Muscle of leg (tissue), 11 donors: Measurements from ENCODE around the gene MAST4. TPM values are rescaled to one million over a fixed set of nuclear protein-coding genes. Genes with fewer than 3 reads are reported as not detected.
A peak's percentile ranks its signal among the peaks of the same experiment; 100 is the strongest.

Experiments
- DNase-seq: peaks from one replicate; pipeline ENCODE4 v3.0.0; 2013
- H3K27ac ChIP-seq: one replicate; pipeline ENCODE4 v1.5.1; 2013; ENCODE audit warnings: mild to moderate bottlenecking, low read length, control low read depth
- H3K27me3 ChIP-seq: one replicate; pipeline ENCODE4 v1.6.1; 2013; ENCODE audit warnings: low read length; ENCODE audit not compliant: control insufficient read depth, insufficient read depth
- H3K36me3 ChIP-seq: one replicate; pipeline ENCODE4 v1.6.1; 2013; ENCODE audit warnings: low read length; ENCODE audit not compliant: control insufficient read depth, insufficient read depth
- H3K4me1 ChIP-seq: one replicate; pipeline ENCODE4 v1.6.1; 2013; ENCODE audit warnings: low read length; ENCODE audit not compliant: control insufficient read depth, insufficient read depth
- H3K4me3 ChIP-seq: one replicate; pipeline ENCODE4 v1.5.1; 2013; ENCODE audit warnings: low read length, control low read depth
- H3K9me3 ChIP-seq: replicated peaks from 2 replicates; pipeline ENCODE4 v1.6.1; 2013; ENCODE audit warnings: low read depth, low read length; ENCODE audit not compliant: control insufficient read depth
- WGBS: methylation state at CpG from one replicate; pipeline ENCODE4 v1.1.5; 2013; ENCODE audit warnings: missing lambda C conversion rate; ENCODE audit not compliant: insufficient coverage; 5-methylcytosine and 5-hydroxymethylcytosine counted together
- polyA plus RNA-seq, 8 donors: library from polyadenylated mRNA; unstranded; fragments of 120-200 nt; gene quantifications; one replicate each; pipeline versions ENCODE4 v1.2.1 to v1.2.3, GENCODE V29; 2013; ENCODE audit warnings: inconsistent platforms in 1 of 8, low replicate concordance in 1 of 8; ENCODE audit not compliant: insufficient read length in 8 of 8, insufficient read depth in 1 of 8
- total RNA-seq: library from RNA; stranded (reverse); fragments of 120-200 nt; gene quantifications from one replicate; pipeline ENCODE4 v1.2.4, GENCODE V29; 2013

Gene MAST4
- total and polyA plus RNA-seq, 9 donors = 7.3 to 15.4 (median 10.9) TPM

DNA sequence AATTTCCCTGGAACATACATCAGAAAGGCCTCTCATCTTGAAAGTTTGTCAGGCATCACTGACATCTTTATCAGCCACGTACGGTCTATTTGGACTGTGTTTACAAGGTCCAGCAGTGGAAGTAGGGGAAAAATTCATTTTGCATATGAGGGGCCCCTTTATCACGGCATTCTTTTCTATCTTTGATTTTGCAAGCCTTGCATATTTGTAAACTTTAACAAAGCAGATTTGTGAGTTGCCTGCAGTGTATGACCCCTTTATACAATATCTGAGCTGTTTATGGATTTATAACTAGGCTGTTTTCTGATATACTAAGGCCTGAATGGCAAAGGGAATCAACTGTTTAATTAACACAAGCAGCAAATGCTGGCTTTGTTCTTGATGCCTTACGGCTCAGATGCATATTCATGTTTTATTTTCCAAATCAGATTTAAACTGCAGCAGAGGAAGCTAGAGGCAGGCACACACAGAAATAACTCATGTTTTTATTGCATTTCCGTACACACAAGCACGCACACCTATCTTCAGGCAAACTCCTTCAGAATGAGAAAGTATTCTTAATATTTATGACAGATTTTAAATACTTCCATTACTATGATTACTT lies 539.3 kb downstream of the MAST4 start:
- Histone ChIP-seq H3K27ac (no peak overlapping the region), H3K36me3 (peaks cover 13% of the 10 kb centered on the region), H3K4me3 (no peak overlapping the region), H3K27me3 (no peaks in the 10 kb centered on the region), H3K9me3 (no peaks in the 10 kb centered on the region), H3K4me1 (no peaks in the 10 kb centered on the region)
- DNase-seq = no peak
- WGBS = 83% methylated on average over 1 of the region's 6 CpGs

DNA sequence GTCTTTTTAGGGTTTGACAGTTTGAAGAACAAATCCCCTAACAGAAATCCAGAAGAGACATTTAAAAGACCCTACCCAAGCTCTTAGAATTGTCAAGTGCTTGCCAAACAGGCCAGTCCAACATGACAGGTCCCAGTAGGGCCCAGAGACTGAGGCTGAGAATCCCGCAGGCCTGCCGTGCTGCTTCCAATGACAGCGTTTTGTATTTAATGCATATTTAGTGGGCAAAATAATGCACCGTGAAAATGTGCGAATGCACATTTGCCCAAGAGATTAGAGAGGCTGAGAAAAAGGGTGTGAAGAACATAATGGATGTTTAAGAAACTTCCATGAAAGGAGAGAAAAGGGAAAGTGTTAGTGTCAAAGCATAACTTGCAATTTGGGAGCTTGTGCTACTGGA lies 542.8 kb downstream of the MAST4 start:
- no peaks in the 10 kb centered on the region for H3K27me3 ChIP-seq
- no peaks in the 10 kb centered on the region for H3K4me1 ChIP-seq
- H3K4me3 ChIP-seq = no peak overlapping the region
- no peak overlapping the region for H3K27ac ChIP-seq
- DNase-seq = no peak
- peaks cover 28% of the 10 kb centered on the region for H3K36me3 ChIP-seq
- 74% methylated on average over 5 of the region's 5 CpGs for WGBS
- no peaks in the 10 kb centered on the region for H3K9me3 ChIP-seq

DNA sequence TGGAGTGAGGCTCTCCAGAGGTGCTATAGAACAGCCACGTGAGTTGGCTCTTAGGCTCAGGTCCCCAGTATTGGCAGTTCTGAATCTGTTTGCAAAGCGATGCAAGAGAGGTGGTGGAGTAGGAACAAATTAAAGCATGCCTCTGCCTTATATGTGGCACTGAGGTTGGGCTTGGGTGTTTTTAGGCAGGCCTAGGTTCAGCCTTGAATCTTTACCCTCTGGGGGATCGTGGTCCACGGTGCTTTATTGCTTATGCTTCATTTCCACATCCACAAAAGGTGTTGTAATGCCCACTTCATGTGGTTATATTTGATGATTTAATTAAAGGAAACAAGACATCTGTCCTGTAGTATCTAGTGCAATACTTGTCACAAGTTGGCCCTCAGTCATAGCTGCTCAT lies 544.2 kb downstream of the MAST4 start:
- Histone ChIP-seq H3K4me1 (no peaks in the 10 kb centered on the region), H3K4me3 (no peak overlapping the region), H3K27ac (no peak overlapping the region), H3K9me3 (no peaks in the 10 kb centered on the region), H3K27me3 (no peaks in the 10 kb centered on the region), H3K36me3 (peaks cover 39% of the 10 kb centered on the region)
- 94% methylated on average over 2 of the region's 4 CpGs for WGBS
- no peak for DNase-seq

DNA sequence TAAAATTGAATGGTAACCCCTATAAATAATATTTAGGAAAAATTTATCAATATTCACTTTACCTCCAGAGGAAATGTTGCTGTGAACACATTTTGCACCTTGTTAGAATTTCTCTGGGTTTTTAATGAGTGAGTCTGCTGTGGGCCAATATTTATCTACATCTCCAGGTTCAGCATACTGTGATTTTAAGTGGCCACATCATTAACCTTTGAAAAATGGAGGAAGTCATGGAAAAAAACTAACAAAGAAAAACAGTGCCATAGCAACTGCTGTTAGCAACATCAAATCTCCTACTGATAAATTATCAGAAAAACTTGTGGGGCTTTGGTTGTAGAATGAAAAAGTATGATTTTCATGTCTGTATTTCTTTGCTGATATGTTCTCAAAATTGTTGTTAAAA lies 545.5 kb downstream of the MAST4 start:
- DNase-seq = no peak
- no peak overlapping the region for H3K4me3 ChIP-seq
- no peaks in the 10 kb centered on the region for H3K27me3 ChIP-seq
- peaks cover 39% of the 10 kb centered on the region for H3K36me3 ChIP-seq
- H3K27ac ChIP-seq = no peak overlapping the region
- H3K4me1 ChIP-seq = no peaks in the 10 kb centered on the region
- H3K9me3 ChIP-seq = no peaks in the 10 kb centered on the region

DNA sequence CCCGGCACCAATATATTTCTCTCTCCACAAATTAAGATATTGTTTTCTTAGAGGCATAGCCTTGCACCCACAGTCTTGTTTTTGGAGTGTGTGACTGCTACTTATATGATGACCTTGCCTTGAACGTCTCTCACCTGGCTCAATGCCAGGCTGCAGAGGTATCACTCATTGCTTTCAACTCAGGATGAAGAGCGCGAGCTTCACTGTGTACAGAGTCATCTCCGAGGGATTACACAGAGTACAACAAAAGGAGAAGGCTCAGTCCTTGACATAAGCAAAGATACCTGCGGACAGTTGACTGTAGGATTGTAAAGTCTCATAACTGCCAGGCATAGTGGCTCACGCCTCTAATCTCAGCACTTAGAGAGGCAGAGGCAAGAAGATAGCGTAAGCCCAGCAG lies 546.6 kb downstream of the MAST4 start:
- no peak overlapping the region for H3K27ac ChIP-seq
- 74% methylated on average over 5 of the region's 8 CpGs for WGBS
- no peaks in the 10 kb centered on the region for H3K9me3 ChIP-seq
- no peak for DNase-seq
- H3K27me3 ChIP-seq = no peaks in the 10 kb centered on the region
- H3K4me1 ChIP-seq = no peaks in the 10 kb centered on the region
- H3K4me3 ChIP-seq = no peak overlapping the region
- peaks cover 37% of the 10 kb centered on the region for H3K36me3 ChIP-seq

DNA sequence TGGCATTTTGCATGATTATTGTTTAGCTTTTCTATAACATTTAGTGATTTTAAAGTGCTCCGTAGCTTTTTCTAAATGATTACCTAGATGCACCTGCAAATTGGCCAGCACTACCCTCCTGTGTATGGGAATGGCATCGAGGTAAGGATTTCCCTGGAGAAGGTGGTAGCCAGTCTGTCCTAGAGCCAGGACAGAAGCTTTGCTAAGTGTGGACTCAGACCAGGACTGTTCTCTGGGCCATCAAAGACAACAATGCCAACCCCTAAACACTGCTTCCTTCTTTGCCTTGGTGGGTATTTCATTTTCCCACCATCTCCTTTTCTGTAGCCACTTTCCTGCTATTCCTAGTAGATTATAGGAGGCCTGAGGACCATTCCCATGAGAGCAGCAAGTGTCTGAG lies 547.4 kb downstream of the MAST4 start:
- no peak for DNase-seq
- Histone ChIP-seq H3K27me3 (no peaks in the 10 kb centered on the region), H3K4me3 (no peak overlapping the region), H3K4me1 (no peaks in the 10 kb centered on the region), H3K9me3 (no peaks in the 10 kb centered on the region), H3K27ac (no peak overlapping the region), H3K36me3 (peaks cover 37% of the 10 kb centered on the region)
- 100% methylated on average over 1 of the region's 2 CpGs for WGBS

DNA sequence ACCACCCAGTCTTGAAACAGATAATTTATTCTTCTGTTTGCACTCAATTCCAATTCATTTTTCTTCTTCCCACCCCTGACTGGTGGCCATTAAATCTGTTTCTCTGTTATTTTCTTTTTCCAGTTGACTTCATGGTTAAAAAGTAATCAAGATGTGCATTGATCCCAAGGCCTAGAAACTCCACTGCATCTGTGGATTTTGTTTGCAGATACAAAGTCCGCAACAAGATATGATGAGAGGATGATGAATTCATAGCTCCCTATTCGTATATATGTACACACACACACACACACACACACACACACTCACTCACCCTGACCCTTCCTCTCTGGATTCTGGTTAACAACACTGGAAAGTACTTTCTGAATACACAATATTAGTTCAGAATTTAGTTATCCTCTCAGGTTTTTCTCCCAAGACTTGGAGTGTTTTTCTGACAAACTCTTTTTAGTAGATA lies 548.0 kb downstream of the MAST4 start:
- Histone ChIP-seq H3K27me3 (no peaks in the 10 kb centered on the region), H3K36me3 (peaks cover 37% of the 10 kb centered on the region), H3K4me1 (peaks cover under 1% of the 10 kb centered on the region), H3K4me3 (no peak overlapping the region), H3K27ac (no peak overlapping the region), H3K9me3 (no peaks in the 10 kb centered on the region)
- WGBS = no CpG with 5 or more reads among the region's 2 CpGs
- DNase-seq = no peak

DNA sequence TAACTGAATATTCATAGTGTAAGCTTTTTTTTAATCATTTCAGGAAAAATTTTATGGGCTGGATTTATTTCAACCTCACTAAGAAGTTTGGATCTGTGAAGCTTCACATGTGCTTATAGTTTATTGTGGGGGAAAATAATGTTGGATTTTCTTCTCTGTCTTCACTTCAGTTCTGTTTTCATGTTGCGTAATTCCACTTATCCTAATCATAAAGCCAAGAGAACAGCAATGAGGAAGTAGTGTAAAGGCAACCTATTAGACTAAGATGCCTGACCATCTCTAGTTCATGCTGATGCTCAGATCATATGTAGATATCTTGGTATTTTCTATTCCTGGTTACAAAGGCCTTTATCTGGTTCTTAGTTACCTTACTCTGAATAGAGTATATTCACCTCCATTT lies 550.4 kb downstream of the MAST4 start:
- Histone ChIP-seq H3K36me3 (peaks cover 44% of the 10 kb centered on the region), H3K9me3 (no peaks in the 10 kb centered on the region), H3K4me3 (no peak overlapping the region), H3K27me3 (no peaks in the 10 kb centered on the region), H3K27ac (no peak overlapping the region), H3K4me1 (peaks cover 4% of the 10 kb centered on the region)
- WGBS = no CpG with 5 or more reads among the region's 1 CpG
- peak; percentile 69 for DNase-seq

DNA sequence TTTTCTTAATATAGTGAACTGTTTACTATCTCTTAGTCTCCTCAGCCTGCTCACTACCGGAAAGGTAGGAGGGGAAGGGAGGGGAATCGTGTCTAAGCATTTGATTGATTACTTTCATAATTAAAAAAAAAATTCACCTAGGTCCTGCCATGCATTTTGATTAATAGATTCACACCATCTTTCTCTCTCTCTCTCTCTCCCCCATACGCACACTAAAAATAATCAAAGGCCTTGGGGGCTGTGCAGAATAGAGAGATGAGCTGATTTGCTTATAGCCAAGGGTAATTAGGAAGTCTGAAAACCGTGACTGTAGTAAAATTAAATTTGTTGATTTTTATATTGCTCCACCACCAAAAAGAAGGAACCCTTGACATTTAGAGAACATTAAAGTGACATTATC lies 550.8 kb downstream of the MAST4 start:
- no peaks in the 10 kb centered on the region for H3K9me3 ChIP-seq
- H3K36me3 ChIP-seq = peaks cover 44% of the 10 kb centered on the region
- no peak overlapping the region for H3K4me3 ChIP-seq
- H3K27me3 ChIP-seq = no peaks in the 10 kb centered on the region
- H3K4me1 ChIP-seq = peaks cover 4% of the 10 kb centered on the region
- no peak for DNase-seq
- no peak overlapping the region for H3K27ac ChIP-seq
- WGBS = no CpG with 5 or more reads among the region's 4 CpGs

DNA sequence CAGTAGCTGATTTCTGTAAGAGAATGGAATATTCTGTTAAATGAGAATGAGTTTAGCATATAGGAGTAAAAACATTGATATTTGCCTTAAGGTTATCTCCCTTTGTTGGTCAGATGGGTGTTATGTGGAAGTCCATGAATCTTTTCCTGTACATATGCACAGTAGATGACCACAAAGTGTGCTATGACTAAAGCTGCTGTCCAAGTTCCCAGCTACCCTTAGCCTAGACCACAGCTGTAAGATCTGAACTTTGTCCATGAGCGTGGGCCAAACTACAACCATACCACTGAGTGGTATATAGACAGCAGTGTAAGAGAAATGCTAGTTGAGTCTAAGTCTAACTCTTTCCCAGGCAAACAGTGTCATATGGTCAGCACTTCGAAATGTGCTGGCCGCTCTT lies 551.6 kb downstream of the MAST4 start:
- H3K27ac ChIP-seq = no peak overlapping the region
- H3K36me3 ChIP-seq = peaks cover 42% of the 10 kb centered on the region
- H3K27me3 ChIP-seq = no peaks in the 10 kb centered on the region
- 100% methylated on average over 2 of the region's 3 CpGs for WGBS
- no peaks in the 10 kb centered on the region for H3K9me3 ChIP-seq
- H3K4me1 ChIP-seq = peaks cover 4% of the 10 kb centered on the region
- no peak for DNase-seq
- no peak overlapping the region for H3K4me3 ChIP-seq
